HFFc6 (cell line): Measurements from ENCODE around the gene GALNT17. TPM values are rescaled to one million over a fixed set of nuclear protein-coding genes. Genes with fewer than 3 reads are reported as not detected.

Experiments used
- DNase-seq: peaks from one replicate; pipeline ENCODE4 v3.0.0-alpha.2; 2018
- H3K27ac Mint-ChIP-seq: 2 replicates; pipeline ENCODE4 v1.8.0; 2020; ENCODE audit warnings: mild to moderate bottlenecking, mixed read lengths
- H3K27me3 Mint-ChIP-seq: 2 replicates; pipeline ENCODE4 v1.8.0; 2021; ENCODE audit warnings: mild to moderate bottlenecking, moderate library complexity, mixed read lengths; ENCODE audit not compliant: insufficient read depth
- H3K36me3 Mint-ChIP-seq: 2 replicates; pipeline ENCODE4 v1.8.0; 2021; ENCODE audit warnings: low read depth, mixed read lengths
- H3K4me1 Mint-ChIP-seq: 2 replicates; pipeline ENCODE4 v1.8.0; 2020; ENCODE audit warnings: low read depth, mixed read lengths
- H3K4me3 Mint-ChIP-seq: 2 replicates; pipeline ENCODE4 v1.8.0; 2020; ENCODE audit warnings: mild to moderate bottlenecking, moderate library complexity, mixed read lengths
- H3K9me3 Mint-ChIP-seq: 2 replicates; pipeline ENCODE4 v1.8.0; 2020; ENCODE audit warnings: mild to moderate bottlenecking, mixed read lengths
- CTCF ChIP-seq: fragments of 200-600 bp; sonication (generic); IDR thresholded peaks from 2 replicates; pipeline ENCODE4 v1.5.0; 2021; ENCODE audit warnings: antibody characterized with exemption, mild to moderate bottlenecking
- total RNA-seq, 6 experiments: library from RNA; stranded (reverse); fragmentation: NEBNext Ultra II Directional; extraction: Animal tissue kit (Norgen Biotek cat#: 25700); gene quantifications; 2 replicates in 1 of 6; 3 replicates in 5 of 6; pipeline ENCODE4 v1.2.3, GENCODE V29; 2021

Gene GALNT17
- total RNA-seq, 6 experiments from 2014 or later, result not detected

- peaks cover 56% of the 10 kb centered on the region for H3K9me3 Mint-ChIP-seq
- H3K27ac Mint-ChIP-seq, result no peak overlapping the region
- DNase-seq, result no peak
- H3K4me3 Mint-ChIP-seq, result no peak overlapping the region
- no peaks in the 10 kb centered on the region for H3K4me1 Mint-ChIP-seq
- H3K27me3 Mint-ChIP-seq, result no peaks in the 10 kb centered on the region
- H3K36me3 Mint-ChIP-seq, result peaks cover 9% of the 10 kb centered on the region; the same call in 1 of the 2 replicates
- no peak for TF ChIP-seq CTCF
Observed at GRCh38 chr7:71186535-71187057, 54.7 kb downstream of the GALNT17 start.

GRCh38 chr7:71191771-71192170 lies 59.8 kb downstream of the GALNT17 start:
- Mint-ChIP-seq H3K27me3 (no peaks in the 10 kb centered on the region; the same call in 1 of the 2 replicates), H3K4me1 (no peaks in the 10 kb centered on the region), H3K9me3 (peaks cover 38% of the 10 kb centered on the region), H3K4me3 (no peak overlapping the region), H3K27ac (no peak overlapping the region), H3K36me3 (peaks cover 9% of the 10 kb centered on the region; the same call in 1 of the 2 replicates)
- no peak for DNase-seq
- TF ChIP-seq CTCF, result no peak

GRCh38 chr7:71193099-71193810 lies 61.3 kb downstream of the GALNT17 start:
- TF ChIP-seq CTCF, result no peak
- H3K27ac Mint-ChIP-seq, result no peak overlapping the region
- H3K4me3 Mint-ChIP-seq, result no peak overlapping the region
- H3K9me3 Mint-ChIP-seq, result peaks cover 38% of the 10 kb centered on the region
- peaks cover 13% of the 10 kb centered on the region; the same call in 1 of the 2 replicates for H3K36me3 Mint-ChIP-seq
- no peaks in the 10 kb centered on the region; the same call in 1 of the 2 replicates for H3K27me3 Mint-ChIP-seq
- no peak for DNase-seq
- no peaks in the 10 kb centered on the region for H3K4me1 Mint-ChIP-seq

DNA sequence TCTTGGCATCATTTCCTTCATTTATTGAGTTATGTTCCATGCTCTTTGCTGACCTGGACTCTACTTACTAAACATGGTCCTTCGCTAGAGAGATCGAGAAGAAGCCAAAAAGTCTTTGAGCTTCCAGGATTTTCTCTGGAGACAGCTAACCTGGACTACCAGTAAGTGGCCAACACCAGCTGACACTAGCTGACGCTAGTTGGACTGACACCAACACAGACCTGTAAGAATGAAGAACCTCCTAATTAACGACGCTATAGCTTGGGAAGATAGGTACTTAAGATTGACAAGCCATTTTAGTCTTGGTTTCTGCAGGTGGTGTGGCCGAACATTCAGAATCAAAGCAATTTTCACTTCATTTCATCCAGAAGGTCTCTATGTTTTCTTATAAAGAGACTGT lies 66.4 kb downstream of the GALNT17 start:
- no peak overlapping the region for H3K4me3 Mint-ChIP-seq
- H3K27me3 Mint-ChIP-seq, result no peaks in the 10 kb centered on the region; the same call in 1 of the 2 replicates

DNA sequence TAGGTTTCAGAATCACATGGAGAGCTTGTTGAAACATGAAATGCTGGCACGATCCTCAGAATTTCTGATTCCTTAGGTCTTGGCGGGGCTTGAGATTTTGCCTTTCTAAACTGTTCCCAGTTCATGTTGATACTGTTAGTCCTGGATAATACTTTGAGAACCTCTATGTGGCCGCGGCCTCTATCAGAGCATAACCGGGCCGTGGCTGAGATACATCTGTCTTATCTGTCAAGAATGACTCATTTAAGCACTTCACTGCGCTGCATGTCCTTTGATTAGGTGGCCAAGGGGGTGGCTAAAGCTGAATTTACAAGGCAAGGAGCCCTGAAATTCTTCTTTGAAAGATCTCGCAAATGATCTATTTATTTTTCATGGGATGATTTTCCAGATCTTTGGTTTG lies 66.9 kb downstream of the GALNT17 start:
- Mint-ChIP-seq H3K36me3 (peaks cover 4% of the 10 kb centered on the region; the same call in 1 of the 2 replicates), H3K27me3 (no peaks in the 10 kb centered on the region; the same call in 1 of the 2 replicates), H3K27ac (no peak overlapping the region), H3K4me3 (no peak overlapping the region), H3K9me3 (peaks cover 29% of the 10 kb centered on the region), H3K4me1 (no peaks in the 10 kb centered on the region)
- no peak for TF ChIP-seq CTCF
- DNase-seq, result no peak

More for the DNA sequence above, 66.4 kb downstream of the GALNT17 start:
- no peak overlapping the region for H3K27ac Mint-ChIP-seq
- no peak for TF ChIP-seq CTCF
- H3K4me1 Mint-ChIP-seq, result no peaks in the 10 kb centered on the region
- no peak for DNase-seq
- H3K9me3 Mint-ChIP-seq, result peaks cover 28% of the 10 kb centered on the region
- peaks cover 4% of the 10 kb centered on the region; the same call in 1 of the 2 replicates for H3K36me3 Mint-ChIP-seq
